WTC11 (cell line): ENCODE data around the gene COL17A1. TPM values are rescaled to one million over a fixed set of nuclear protein-coding genes. Genes with fewer than 3 reads are reported as not detected.

Source experiments
- ATAC-seq: fragments of 200-7000 bp; cut with Tn5 transposase; 2 replicates; pipeline ENCODE4 v1.10.0; 2021; ENCODE audit warnings: mild to moderate bottlenecking, moderate library complexity
- CTCF ChIA-PET: fragments of 300-600 bp; sonication (Branson Sonifier 250); formaldehyde crosslinking; loops from one replicate; lab custom pipeline; 2021; ENCODE audit warnings: antibody characterized with exemption; lab: Charles Lee
- POLR2A ChIA-PET: fragments of 350-600 bp; sonication (Branson Sonifier 250); formaldehyde crosslinking; loops from one replicate; lab custom pipeline; 2021; ENCODE audit warnings: antibody characterized with exemption; lab: Charles Lee
- DNase-seq: peaks from one replicate; pipeline ENCODE4 v3.0.0; 2021; ENCODE audit warnings: low spot score
- H3K27ac Mint-ChIP-seq: 2 replicates; pipeline ENCODE4 v1.8.0; 2021; ENCODE audit warnings: mixed read lengths
- H3K27me3 Mint-ChIP-seq: 2 replicates; pipeline ENCODE4 v1.8.0; 2021; ENCODE audit warnings: low read depth, mild to moderate bottlenecking, moderate library complexity, mixed read lengths
- H3K36me3 Mint-ChIP-seq: 2 replicates; pipeline ENCODE4 v1.8.0; 2021; ENCODE audit warnings: mixed read lengths
- H3K4me1 Mint-ChIP-seq: 2 replicates; pipeline ENCODE4 v1.8.0; 2022; ENCODE audit warnings: mixed read lengths
- H3K4me3 Mint-ChIP-seq: 2 replicates; pipeline ENCODE4 v1.8.0; 2021; ENCODE audit warnings: mild to moderate bottlenecking, moderate library complexity, mixed read lengths
- H3K9me3 Mint-ChIP-seq: 2 replicates; pipeline ENCODE4 v1.8.0; 2021; ENCODE audit warnings: mixed read lengths
- ARID4B ChIP-seq: sonication (generic); formaldehyde crosslinking; IDR thresholded peaks from 2 replicates; pipeline ENCODE4 v1.8.0; 2023; ENCODE audit warnings: missing genetic modification reagents, mild to moderate bottlenecking, borderline replicate concordance
- ATF2 ChIP-seq: sonication (generic); formaldehyde crosslinking; IDR thresholded peaks from 2 replicates; pipeline ENCODE4 v1.8.1; 2022; ENCODE audit warnings: low read depth, missing genetic modification reagents, borderline replicate concordance
- ATF3 ChIP-seq: sonication (generic); formaldehyde crosslinking; conservative IDR thresholded peaks from 2 replicates; pipeline ENCODE4 v1.8.1; 2022; ENCODE audit warnings: mild to moderate bottlenecking, missing genetic modification reagents
- ELF4 ChIP-seq: sonication (generic); formaldehyde crosslinking; IDR thresholded peaks from 2 replicates; pipeline ENCODE4 v1.8.1; 2022; ENCODE audit warnings: low read depth, mild to moderate bottlenecking, moderate library complexity, missing genetic modification reagents
- FOXJ3 ChIP-seq: sonication (generic); formaldehyde crosslinking; IDR thresholded peaks from 2 replicates; pipeline ENCODE4 v1.9.0; 2021; ENCODE audit warnings: missing genetic modification reagents, mild to moderate bottlenecking, borderline replicate concordance
- GRHL2 ChIP-seq: fragments of 250-450 bp; sonication (Bioruptor Pico); IDR thresholded peaks from 2 replicates; pipeline ENCODE4 v1.8.0; 2022; ENCODE audit warnings: mild to moderate bottlenecking, moderate library complexity; ENCODE audit not compliant: insufficient replicate concordance, severe bottlenecking
- GTF2I ChIP-seq: fragments of 250-450 bp; sonication (Bioruptor Pico); conservative IDR thresholded peaks from 2 replicates; pipeline ENCODE4 v1.4.0; 2021; ENCODE audit warnings: mild to moderate bottlenecking
- HMGXB4 ChIP-seq: sonication (generic); formaldehyde crosslinking; IDR thresholded peaks from 2 replicates; pipeline ENCODE4 v1.8.1; 2023; ENCODE audit warnings: mild to moderate bottlenecking, moderate library complexity, missing genetic modification reagents
- IRF2 ChIP-seq: sonication (generic); formaldehyde crosslinking; IDR thresholded peaks from 2 replicates; pipeline ENCODE4 v1.8.0; 2022; ENCODE audit warnings: low read depth, missing genetic modification reagents, borderline replicate concordance
- KAT7 ChIP-seq: sonication (generic); formaldehyde crosslinking; IDR thresholded peaks from 2 replicates; pipeline ENCODE4 v1.8.1; 2023; ENCODE audit warnings: missing genetic modification reagents, mild to moderate bottlenecking, borderline replicate concordance
- NR1H2 ChIP-seq: sonication (generic); formaldehyde crosslinking; IDR thresholded peaks from 2 replicates; pipeline ENCODE4 v1.9.0; 2021; ENCODE audit warnings: mild to moderate bottlenecking, moderate library complexity, missing genetic modification reagents
- NR2C2 ChIP-seq: sonication (generic); formaldehyde crosslinking; IDR thresholded peaks from 2 replicates; pipeline ENCODE4 v1.8.0; 2022; ENCODE audit warnings: mild to moderate bottlenecking, missing genetic modification reagents
- RORB ChIP-seq: fragments of 250-450 bp; sonication (Bioruptor Pico); IDR thresholded peaks from 2 replicates; pipeline ENCODE4 v1.9.0; 2021; ENCODE audit warnings: mild to moderate bottlenecking
- TEAD4 ChIP-seq: sonication (generic); formaldehyde crosslinking; IDR thresholded peaks from 2 replicates; pipeline ENCODE4 v1.8.0; 2022; ENCODE audit warnings: mild to moderate bottlenecking, missing genetic modification reagents
- ZNF219 ChIP-seq: sonication (generic); formaldehyde crosslinking; IDR thresholded peaks from 2 replicates; pipeline ENCODE4 v1.8.0; 2023; ENCODE audit warnings: missing genetic modification reagents, mild to moderate bottlenecking, borderline replicate concordance
- ZNF317 ChIP-seq: sonication (generic); formaldehyde crosslinking; IDR thresholded peaks from 2 replicates; pipeline ENCODE4 v1.8.1; 2023; ENCODE audit warnings: low read depth, mild to moderate bottlenecking, moderate library complexity, missing genetic modification reagents, borderline replicate concordance
- ZSCAN18 ChIP-seq: fragments of 250-450 bp; sonication (Bioruptor Pico); IDR thresholded peaks from 2 replicates; pipeline ENCODE4 v2.1.2; 2022; ENCODE audit warnings: mild to moderate bottlenecking, moderate library complexity
- total RNA-seq: library from RNA; stranded (reverse); gene quantifications from 3 replicates; pipeline ENCODE4 v1.2.3, GENCODE V29; 2021

The COL17A1 gene
- total RNA-seq, 1 experiment from 2014 or later = 1.5 TPM

DNA sequence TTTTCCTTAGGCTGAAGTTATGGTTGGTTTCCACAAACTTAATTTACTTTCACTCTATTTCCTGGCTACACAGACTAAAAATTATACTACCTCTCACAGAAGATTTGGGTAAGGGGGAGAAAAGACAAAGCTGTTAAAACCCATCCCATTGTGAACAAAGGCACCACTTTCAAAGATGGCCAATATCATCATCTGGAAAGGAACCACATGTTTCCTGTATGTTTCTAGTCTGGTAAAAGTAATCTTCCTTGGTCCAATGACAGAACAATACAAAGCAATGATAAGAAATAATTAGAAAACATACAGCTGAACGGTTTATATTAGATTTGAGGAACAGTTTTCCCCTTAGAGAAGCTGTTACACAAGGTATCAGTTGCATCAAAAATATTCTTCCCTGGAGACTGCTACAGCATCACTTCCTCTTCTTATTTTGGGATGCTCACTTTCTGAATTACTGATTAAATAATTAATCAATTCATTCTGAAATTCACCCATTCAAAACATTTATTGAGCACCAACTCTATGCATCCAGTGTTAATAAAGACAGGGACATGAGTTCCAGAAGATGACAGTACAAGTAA, 27.8 kb upstream of the COL17A1 start:
- POLR2A ChIA-PET = interaction anchor here (0.7 kb wide), 1 partner anchor 9 kb away, joined by 3 read pairs; no protein-coding TSS in a partner anchor

GRCh38 chr10:104109908-104110662, 24.4 kb upstream of the COL17A1 start:
- Mint-ChIP-seq H3K36me3 (no peaks in the 10 kb centered on the region), H3K27me3 (no peaks in the 10 kb centered on the region; the same call in 1 of the 2 replicates), H3K4me1 (peaks cover 9% of the 10 kb centered on the region), H3K27ac (no peak overlapping the region), H3K4me3 (no peak overlapping the region), H3K9me3 (no peaks in the 10 kb centered on the region)
- ChIA-PET POLR2A (interaction anchor here (0.7 to 1.4 kb wide), 2 partner anchors 12 to 147 kb away, joined by 3 to 5 read pairs; partner anchors contain the start of gene SFR1), CTCF (interaction anchor here (1.0 kb wide), 1 partner anchor 243 kb away, joined by 3 read pairs; the partner anchor contains the start of gene CFAP58)
- ATAC-seq = no peak
- TF ChIP-seq ZSCAN18 (CRISPR knock-in tag) = no peak
- TF ChIP-seq ZNF317 (CRISPR knock-in tag) = no peak
- TF ChIP-seq GTF2I (CRISPR knock-in tag) = no peak
- no peak for TF ChIP-seq TEAD4
- no peak for TF ChIP-seq NR2C2 (CRISPR knock-in tag)
- TF ChIP-seq ELF4 (CRISPR knock-in tag) = no peak
- no peak for TF ChIP-seq ATF2
- TF ChIP-seq FOXJ3 (CRISPR knock-in tag) = no peak
- TF ChIP-seq IRF2 (CRISPR knock-in tag) = no peak
- TF ChIP-seq GRHL2 (CRISPR knock-in tag) = no peak
- TF ChIP-seq HMGXB4 = no peak
- no peak for TF ChIP-seq NR1H2
- no peak for TF ChIP-seq ZNF219
- TF ChIP-seq ATF3 (CRISPR knock-in tag) = no peak
- no peak for TF ChIP-seq RORB
- no peak for DNase-seq

More for the DNA sequence above, 27.8 kb upstream of the COL17A1 start:
- H3K9me3 Mint-ChIP-seq = no peaks in the 10 kb centered on the region
- TF ChIP-seq KAT7 (CRISPR knock-in tag) = no peak
- no peak for TF ChIP-seq ARID4B (CRISPR knock-in tag)
- H3K36me3 Mint-ChIP-seq = no peaks in the 10 kb centered on the region
- CTCF ChIA-PET = no interaction called here
- no peaks in the 10 kb centered on the region for H3K4me1 Mint-ChIP-seq
- DNase-seq = no peak
- H3K4me3 Mint-ChIP-seq = no peak overlapping the region
- no peak for ATAC-seq
- no peaks in the 10 kb centered on the region; the same call in 1 of the 2 replicates for H3K27me3 Mint-ChIP-seq
- H3K27ac Mint-ChIP-seq = no peak overlapping the region
